GM18508 (cell line): ENCODE measurements around the gene HS3ST4.
"Not testable (repeated sequence)": the region's sequence is repeated elsewhere in the genome, so short reads cannot be mapped to it uniquely, and the experiment has no call there.

Experiments used
- ATAC-seq: cut with Tn5 transposase; IDR thresholded peaks from one replicate; pipeline ENCODE4 v1.9.1; 2021; ENCODE audit warnings: moderate number of reproducible peaks; ENCODE audit not compliant: insufficient read depth, unreplicated experiment

Gene HS3ST4

DNA sequence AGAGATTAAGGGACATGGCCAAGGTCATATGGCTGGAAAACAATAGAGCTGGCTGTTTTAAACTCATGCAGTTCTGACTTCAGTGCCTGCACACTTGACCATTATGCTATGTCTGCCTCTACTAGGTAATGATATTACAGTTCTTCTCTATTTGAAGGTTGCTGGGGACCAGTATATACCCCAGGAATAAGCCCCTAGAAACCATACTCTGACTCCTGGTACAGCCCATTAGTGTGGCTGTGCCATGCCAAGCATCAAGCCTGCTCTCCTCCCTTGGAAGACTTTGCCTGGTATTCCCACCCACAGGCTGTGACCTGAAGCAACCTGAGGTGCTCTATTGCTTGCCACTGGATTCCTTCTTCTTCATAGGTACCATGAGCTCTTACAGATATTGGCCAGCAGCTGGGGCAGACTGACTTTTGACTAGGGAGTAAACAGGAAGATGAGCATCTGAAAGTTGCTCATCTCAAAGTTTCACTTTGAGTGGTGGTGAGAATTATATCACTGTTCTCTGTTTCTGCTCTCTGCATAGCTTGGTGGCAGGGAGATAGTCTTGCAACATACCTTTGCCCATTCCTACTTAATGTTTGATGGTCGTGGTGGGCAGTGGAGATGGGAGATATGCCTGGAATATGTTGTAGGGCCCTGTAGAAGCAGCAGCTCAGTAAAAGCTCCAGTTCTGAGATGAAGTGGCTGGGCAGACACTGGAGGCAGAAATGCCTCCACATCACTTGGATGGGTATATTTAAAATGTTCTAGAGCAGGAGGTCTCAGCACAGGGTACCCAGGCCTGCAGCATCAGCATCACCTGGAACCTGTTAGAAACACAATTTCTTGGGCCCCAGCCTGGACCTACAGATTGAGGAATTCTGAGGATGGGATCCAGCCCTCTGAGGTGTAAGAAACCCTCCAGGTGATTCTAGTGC, 274.7 kb downstream of the HS3ST4 start:
- ATAC-seq, result peak; percentile 96

DNA sequence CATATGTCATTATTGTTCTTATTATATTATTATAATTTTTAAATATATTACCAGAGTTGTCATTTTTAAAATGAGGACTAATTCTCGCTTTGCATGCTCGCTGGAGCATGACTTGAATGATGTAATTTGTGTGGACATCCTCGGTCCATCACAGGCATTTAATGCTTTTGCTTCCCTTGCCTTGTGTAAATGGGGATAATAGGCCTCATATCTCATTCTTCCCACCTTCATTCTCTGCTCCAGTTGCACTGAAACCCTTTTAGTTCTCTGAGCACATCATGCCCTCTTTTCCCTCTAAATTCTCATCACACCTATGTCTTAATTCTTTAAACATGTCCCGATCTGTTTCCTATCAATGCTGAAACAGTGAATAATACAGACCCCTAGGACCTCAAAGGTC, 285.4 kb downstream of the HS3ST4 start:
- no peak for ATAC-seq

DNA sequence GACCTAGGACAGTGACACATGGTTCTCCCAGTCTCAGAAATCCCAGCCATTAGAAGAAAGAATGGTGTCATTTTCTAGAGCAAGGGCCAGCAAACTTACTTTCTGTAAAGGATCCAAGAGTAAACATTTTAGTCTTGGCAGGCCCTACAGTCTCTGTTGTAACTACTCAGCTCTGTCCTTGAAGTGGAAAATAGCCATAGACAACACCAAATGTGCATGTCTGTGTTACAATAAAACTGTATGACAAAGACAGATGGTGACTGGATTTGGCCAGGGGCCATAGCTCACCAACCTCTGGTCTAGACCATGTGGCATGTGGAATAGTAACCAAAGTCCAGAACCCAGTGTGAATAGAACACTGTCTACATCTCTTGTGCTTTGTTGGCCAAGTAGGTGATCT, 286.5 kb downstream of the HS3ST4 start:
- ATAC-seq, result no peak

DNA sequence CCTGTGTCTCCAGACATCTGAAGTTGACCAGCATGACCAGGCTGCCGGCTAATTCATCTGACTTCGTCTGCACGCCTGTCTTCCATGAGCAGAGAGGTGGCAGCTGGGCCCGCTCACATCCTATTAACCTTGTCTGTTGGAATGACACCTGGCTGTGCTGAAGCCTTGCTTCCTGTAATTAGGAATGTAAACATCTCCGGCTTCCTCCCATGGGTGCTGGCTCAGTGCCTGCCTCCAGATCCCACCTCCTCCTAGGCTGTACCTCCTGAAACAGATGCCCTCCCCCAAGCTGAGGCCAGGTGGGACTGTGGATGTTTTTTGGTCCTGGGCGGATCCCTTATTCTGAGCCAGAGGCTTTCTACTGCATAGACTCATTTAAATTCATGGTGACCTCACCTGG, 296.3 kb downstream of the HS3ST4 start:
- no peak for ATAC-seq

DNA sequence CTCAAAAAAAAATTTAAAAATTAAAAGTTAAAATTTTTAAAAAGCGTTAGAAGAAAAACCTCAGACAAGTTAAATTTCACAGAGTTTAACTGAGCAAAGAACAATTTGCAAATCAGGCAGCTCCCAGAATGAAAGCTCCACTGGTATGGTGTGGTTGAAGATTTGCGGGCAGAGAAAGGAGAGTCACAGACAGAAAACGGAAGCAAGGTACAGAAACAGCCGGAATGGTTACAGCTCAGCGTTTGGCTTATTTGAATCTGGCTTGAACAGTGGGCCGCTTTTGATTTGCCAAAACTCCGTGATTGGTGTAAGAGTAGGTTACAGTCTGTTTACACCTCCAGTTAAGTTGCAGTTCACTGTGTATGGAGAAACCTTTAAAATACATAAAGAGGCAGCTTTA, 297.1 kb downstream of the HS3ST4 start:
- no peak for ATAC-seq

DNA sequence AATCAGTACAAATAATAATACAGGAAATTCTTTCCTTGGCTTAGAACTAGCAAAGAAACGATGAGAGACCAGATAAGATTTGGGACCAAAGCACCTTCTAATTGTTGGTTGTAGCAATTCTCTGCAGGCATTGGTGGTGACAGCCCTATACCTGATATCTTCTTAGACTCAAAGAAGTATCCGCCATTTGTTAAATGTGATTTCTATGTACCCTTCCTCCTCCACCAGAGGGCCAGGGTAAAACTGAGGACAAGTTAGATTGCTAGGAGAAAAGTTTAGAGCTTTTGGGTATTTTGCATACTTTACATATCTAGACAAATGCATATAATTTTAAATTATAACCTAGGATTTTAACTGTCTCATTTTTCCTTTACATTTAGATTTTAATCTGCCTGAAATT, 304.3 kb downstream of the HS3ST4 start:
- ATAC-seq, result no peak

DNA sequence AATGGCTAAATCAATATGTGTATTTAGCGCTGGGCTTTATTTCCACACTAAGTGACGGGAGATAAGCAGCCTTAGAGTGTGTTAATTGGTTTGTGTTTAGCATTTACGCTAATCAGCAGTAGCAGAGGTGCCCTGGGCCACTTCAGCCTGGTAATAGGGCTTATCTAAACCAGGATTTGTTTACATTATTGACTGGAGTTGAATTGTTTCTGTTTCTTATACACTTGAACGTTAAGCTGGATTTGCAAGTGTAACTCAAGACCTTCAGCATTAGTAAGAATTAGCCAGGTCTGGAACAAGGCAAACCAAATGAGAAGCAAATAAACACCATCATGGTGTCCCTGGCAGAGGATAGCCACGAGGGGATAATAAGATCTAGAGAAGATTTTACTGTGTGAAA, 313.6 kb downstream of the HS3ST4 start:
- no peak for ATAC-seq

DNA sequence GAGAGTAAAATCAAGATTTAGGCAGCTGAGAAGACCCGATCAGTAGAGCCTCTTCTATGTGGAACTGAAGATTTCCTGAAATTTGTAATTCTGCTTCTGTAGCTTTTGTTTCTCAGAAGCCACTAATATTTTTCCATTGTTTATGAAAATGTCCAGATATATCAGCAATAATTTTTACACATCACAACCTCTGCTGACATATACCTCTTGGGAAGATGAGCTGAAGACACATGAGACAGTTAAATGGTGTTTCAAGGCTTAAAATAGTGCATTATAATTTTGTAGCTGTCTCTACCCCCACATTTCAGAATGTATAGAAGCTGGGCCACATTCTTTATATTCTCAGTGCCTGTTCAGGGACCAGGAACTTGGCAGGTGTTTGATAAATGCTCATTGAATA, 320.6 kb downstream of the HS3ST4 start:
- no peak for ATAC-seq

DNA sequence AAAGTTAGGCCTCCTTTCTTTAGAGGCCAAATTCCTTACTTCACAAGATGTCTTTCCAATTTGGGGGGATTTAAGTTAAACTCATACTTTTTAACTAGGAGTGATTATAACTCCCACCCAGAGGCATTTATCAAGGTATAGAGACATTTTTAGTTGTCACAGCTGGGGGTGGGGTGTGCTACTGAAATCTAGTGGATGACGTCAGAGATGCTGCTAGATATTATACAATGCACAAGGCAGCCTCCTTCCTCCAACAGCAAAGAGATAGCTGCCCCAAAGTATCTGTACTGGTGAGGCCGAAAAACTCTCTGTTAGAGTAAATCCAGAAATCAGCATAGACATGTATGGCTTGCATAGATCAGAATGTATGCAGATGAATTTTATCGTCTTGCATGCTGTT, 324.0 kb downstream of the HS3ST4 start:
- ATAC-seq, result no peak

DNA sequence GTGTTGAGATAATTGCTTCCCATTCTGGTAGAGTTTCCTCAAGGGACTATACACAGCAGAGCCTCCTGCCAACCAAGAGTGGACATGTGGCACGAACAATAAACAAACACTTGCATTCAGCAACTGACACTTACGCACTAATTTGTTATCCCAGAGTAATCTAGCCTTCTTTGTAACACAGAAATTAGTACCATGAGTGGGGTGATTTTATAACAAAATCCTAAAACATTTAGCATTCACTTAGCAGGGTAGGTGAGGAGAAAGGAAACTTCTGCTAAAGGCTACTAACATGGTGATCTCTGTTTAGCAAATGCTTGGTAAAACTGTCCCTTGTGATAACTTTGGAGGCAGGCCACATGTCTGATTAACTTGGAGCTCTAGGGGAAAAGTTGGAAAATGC, 325.2 kb downstream of the HS3ST4 start:
- ATAC-seq, result no peak

DNA sequence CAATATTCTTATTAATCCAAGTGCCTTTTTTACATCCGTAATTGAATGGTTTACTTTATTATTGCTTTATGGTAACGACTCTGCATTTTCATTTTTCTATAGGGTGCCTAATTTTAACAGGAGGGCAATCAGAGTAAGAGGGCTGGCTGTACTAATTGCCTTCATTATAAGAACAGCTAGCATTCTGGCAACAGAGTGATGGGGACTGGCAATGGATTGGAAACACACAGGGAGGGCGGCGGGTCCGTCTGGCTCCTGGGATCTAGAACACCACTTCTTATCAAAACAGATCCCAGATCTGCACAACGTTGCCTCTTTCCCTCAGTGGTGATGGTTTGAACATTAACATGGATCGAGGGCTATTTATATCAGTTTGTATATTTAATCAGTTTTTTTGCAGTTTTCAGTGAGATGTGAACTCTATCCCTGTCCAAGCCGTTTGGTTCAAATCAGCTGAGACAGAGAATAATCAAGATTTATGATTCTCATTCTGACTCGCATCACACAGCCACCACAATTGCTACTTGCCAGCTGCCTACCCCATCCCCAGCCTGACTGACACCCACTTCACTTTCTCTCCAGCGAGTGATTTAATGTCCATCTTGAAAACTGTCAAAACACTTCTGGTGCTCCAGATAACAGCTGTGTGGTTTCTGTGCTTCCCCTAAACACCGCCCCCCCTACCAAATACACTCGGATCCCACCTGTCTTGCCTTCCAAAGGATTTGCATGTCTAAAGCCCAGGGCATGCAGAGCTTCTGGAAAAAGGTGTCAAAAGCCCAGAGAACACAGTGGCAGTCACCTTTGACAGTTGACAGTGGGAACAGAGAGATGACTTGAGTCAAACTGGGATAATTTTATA, 327.9 kb downstream of the HS3ST4 start:
- no peak for ATAC-seq

DNA sequence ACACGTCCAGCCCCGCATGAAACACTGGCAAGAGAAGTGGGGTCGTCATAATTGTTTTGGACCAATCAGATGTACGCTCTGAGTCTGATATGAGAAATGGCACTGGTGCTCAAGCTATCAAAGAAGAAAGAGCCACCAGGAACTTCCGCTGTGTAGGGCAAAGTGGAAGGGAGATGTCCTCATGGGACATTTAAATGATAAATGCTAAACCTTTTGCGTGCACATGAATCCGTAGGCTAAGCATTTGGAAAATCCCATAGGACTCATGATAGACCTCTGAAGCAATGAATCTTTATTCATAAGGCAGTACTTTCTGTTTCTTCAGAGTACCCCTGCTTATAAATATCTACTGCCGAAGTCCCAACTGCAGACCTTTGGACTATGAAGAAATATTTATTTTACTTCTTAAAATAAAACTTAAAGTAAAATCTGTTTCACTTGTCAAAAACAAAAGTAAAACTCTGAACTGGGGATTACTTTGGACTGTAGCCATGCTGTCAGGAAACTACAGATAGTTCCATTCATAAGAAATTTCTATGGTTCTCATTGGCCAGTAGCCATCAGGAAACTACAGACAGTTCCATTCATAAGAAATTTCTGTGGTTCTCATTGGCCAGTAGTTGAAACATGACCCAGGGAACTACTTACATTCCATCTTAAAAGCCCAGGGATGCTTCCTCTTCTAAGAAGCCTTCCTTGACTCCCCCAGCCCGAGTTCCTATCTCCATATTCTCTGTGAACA, 335.1 kb downstream of the HS3ST4 start:
- ATAC-seq, result no peak

DNA sequence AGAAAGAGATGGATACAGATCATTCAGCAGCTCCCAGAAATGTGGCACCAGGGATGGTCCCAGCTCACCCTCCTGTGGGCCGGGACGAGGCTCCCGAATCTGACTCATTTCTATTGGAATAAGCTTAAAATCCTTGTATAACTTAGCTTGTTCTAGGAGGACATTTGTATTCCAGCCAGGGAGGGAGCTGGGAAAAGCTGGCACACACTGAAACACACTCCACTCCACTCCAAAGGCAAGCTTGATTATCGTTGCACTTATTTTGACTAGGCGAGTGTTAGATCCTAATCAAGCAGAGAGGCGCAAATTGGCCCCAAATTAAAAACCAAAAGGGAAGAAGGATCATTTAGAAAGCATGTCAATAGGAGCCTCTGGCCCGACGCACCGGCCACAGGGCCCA, 339.5 kb downstream of the HS3ST4 start:
- no peak for ATAC-seq

DNA sequence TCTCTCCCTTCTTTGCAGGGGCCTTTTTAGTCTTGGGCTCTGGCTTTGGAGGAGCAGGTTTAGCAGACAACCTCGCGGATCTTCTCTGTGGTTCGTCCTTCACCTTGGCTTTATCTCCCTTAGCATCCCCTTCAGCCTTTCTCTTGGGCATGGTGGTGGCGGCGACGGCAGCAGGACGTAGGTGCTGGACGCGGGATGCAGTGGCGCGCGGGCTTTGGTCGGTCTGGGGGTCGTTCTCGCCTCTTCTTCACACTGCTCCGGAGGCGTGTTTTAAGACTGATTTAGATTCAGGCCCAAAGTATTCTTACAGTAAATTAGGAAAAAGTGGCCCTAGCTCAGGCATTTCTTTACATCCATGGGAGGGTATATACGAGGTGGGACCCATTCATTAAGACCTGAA, 340.9 kb downstream of the HS3ST4 start:
- ATAC-seq, result not testable (repeated sequence)

DNA sequence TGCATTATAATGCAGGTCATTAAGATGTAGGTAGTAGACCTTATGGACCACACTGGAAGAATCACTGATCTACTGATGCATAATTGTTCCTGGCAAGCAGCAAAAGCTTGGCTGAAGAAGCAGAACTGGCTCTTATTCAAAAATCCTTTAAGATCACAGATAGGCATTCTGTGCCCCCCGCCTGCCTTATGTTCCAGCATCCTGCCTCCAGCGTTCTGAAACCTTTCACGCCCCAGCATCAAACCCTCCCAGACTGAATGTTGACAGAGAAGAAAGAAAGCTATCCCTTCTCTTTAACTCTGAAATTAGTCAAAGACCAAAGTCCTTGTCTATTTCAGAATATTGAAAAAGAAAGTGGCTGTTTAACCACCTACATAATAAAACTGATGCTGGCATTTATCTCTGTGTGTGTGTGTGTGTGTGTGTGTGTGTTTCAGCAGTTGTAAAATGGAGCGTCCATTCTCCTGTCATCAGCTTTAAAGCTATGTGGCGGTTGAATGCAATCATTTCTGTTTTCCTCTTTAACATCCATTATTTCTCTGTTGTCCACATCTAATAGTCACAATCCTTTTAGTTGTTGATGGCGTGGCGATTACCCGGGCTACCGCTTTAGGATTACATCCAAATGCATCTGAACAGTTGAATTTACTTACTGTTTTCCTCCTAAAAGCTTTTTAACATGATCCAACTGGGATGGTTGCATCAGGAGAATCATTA, 350.4 kb downstream of the HS3ST4 start:
- ATAC-seq, result no peak

DNA sequence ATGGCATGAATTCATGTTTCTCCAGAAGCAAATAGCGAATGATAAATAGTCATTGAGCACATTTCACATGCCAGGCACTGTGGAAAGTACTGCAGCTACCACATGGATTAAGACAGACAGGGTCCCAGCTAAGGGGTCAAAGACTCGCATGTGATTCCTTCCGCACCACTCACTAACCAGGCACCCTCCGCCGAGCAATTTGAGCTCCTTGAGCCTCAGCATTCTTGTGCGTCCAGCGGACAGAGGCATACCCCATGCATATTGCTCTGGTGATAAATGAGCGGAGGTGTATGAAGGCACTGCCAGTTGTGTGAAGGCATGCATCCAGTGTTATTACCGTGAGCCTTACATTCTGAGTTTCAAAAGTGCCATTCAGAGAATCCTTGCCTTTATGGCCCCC, 358.7 kb downstream of the HS3ST4 start:
- ATAC-seq, result no peak

DNA sequence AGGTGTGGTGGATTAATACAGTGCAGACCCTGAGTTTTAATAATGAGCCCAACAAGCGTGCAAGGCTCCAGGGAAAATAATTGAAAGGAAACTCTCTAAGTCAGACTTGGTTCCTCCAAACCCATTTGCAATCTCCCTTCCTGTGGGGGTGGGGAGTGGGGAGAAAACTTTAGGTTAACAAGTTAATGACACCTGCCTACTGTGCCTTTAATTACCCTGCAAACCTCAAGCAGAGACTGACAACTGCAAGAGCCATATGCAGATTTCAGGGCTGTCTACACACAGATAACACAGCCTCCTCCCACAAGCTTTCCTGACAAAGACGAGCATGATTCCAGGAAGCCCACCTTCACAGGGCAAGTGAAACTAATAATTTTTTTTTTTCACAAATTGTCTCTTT, 359.3 kb downstream of the HS3ST4 start:
- no peak for ATAC-seq

DNA sequence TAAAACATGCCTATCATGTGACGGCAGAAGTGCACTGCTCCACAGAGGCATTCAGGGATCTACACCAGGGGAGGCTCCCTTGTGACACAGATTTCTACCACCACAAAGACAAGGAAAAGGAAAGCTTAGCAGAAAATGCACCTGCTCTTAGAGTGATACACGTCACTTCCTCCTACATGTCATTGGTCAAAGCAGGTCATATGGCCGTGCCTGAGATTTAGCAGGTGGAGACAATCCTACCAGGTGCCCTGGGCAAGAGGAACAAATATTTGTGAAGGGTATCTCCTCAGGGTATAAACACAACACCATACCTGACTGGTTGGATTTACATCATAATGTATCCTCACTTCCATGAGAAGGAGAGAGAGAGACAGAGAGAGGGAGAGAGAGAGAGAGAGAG, 362.1 kb downstream of the HS3ST4 start:
- no peak for ATAC-seq

DNA sequence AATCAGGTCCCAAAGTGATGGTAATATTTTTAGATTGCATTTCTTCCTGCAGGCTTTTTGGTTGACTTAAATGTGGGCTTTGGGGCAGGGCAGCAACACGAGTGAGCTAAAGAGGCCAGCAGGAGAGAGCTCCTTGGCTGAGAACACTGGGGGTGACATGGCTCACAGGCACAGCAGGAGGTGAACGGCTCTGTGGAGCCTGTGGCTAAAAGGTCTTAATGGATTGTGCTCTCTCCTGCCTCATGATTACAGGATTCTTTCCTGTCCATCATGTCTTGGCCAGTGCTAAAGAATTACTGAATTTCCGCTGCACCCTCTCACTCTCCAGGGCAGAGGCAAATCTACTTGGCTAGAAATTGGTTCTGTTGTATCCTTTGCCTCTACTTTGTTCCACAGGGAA, 366.6 kb downstream of the HS3ST4 start:
- ATAC-seq, result no peak
